HG03097 (cell line): ENCODE data around the gene PLEKHA7.

Experiments used
- ATAC-seq: cut with Tn5 transposase; IDR thresholded peaks from one replicate; pipeline ENCODE4 v1.9.1; 2021; ENCODE audit not compliant: unreplicated experiment, low FRiP score

PLEKHA7 gene

GRCh38 chr11:16793009-16793408 is 221.2 kb downstream of the PLEKHA7 start:
- ATAC-seq = no peak

GRCh38 chr11:16792426-16792825 is 221.8 kb downstream of the PLEKHA7 start:
- no peak for ATAC-seq

- no peak for ATAC-seq
Measured at GRCh38 chr11:16791191-16791961, 222.8 kb downstream of the PLEKHA7 start.

DNA sequence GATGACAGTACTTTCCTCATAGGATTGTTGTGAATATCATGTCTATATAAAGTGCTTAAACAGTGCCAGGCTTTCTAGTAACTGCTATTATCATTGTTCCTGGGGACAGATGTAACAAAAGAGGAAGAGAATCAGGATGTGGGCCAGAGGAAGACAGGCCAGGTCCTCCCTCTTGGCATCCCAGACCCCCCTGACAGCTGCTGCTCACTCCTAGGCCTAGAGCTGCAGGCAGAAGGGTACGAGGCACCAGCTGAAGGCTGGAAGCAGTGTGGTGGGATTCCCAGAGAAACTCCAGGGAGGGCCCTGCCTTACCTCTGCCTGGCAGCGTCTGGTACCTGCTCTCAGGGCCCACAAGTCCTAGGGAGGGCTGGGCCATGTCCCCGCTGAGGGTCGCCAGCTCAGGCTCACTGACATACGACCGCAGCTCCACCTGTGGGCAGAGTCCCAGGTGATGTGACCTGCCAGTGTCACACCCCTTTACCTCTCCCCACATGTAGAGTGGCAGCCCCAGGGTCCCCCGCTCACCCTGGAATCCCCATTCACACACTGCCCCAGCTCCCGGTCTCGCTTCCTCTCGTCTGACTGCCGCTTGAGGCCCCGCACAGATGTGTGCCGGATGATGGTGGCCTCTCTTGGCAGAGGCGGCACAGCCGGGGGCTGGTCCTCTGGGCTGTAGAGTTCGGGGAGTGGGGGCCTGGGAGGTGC is 223.6 kb downstream of the PLEKHA7 start:
- no peak for ATAC-seq

DNA sequence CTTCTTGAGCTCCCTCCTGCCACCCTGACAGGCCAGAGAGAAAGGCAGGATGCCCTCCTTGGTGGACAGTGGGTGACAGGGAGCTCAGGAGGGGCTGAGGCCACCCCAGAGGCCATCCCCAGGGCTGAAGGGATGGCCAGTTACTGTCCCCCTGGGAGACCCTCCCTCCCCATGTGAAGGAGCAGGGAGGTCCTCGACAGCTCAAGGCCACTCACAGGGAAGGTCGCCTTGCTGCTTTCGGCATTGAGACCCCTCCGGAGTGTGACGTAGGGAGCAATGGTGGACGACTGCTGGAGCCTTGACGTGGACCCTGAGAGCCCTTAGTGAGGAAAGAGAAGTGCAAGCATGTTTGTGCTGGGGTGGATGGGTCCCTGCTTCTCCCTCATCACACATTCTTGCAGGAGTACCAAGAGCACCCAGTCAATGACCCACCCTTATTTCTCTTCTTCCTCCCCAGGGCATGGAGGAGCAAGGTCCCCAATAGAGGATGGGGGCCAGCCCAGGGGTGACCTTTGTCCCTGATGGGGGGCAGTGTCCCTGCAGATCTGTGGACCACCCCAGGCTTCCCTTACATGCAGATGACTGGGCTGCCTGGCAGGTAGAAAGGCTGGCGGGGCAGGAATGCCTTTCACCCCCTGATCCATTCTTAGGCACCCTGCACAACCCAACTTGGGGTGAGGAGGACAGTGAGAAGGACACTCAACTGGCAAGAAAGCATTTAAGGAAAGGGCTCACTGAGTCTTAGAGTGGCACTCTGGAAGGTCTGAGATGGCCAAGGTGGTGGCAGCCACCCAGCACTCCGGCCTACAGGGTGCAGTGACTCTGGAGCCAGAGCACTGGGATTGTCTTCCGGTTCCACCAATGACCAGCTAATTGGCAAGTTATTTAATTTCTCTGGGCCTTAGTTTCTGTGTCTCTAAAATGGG is 224.4 kb downstream of the PLEKHA7 start:
- ATAC-seq = no peak

- no peak for ATAC-seq
Measured at GRCh38 chr11:16789063-16789420, 225.2 kb downstream of the PLEKHA7 start.

DNA sequence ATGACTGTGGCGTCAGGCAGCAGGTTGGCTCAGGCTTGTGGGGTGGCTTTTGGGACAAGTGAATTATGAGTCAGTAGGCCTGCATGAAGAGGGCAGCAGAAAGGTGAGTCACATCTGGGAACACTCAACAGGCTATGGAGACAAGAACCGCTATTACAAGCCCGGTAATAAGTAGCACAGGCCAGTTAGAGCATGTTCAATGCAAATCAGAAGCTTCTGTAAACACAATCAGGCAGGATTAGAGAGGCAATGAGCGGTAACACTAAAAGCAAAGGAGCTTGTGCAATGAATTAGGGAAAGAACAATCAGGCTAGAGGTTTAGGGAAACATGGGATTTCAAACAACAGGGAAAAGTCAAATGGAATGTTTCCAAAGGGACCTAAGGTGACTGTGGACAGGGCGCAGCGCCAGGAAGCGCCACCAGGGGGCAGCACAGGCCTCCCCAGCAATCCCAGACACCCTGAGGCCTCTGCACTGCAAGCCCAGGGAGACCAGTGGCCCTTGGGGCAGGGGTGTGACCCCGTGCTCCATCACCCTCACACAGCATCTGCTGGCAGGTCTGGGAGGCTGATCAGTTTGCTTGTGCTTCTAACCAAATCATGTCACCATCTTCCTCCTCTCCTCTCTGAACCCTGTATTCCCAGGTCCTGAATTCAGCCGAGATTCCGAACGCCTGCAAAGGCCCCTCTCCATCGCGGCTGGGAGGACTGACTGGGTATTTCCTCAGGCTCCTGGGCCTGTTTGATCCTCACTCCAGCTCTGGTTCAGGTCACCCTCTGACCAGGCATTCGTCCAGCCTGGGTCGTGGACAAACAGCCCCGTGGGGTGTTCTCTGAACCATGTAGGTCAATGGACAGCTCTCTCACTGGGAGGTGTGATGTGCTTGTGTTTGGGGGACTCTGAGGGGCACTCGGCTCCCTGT is 225.8 kb downstream of the PLEKHA7 start:
- ATAC-seq = no peak

- ATAC-seq = no peak
Measured at GRCh38 chr11:16787035-16787742, 227.0 kb downstream of the PLEKHA7 start.

DNA sequence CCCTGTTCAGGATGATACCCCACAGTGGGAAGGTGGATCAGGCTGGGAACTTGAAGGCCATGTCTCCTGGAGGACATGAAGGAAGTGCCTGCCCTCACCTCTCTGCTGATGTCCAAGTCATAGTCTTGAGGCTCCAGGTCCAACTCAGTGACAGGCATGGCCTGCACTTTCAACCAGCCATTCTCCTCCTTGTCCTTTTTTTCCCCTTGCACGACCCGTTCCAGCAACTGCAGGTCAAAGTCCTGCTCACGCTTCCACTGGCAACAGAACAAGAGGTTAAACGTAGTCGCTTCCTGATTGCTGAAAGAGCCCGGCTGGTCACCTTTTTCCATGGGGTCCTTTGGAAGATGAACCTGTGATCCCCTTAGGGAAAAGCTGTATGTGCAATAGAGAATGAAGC is 228.1 kb downstream of the PLEKHA7 start:
- ATAC-seq = no peak

DNA sequence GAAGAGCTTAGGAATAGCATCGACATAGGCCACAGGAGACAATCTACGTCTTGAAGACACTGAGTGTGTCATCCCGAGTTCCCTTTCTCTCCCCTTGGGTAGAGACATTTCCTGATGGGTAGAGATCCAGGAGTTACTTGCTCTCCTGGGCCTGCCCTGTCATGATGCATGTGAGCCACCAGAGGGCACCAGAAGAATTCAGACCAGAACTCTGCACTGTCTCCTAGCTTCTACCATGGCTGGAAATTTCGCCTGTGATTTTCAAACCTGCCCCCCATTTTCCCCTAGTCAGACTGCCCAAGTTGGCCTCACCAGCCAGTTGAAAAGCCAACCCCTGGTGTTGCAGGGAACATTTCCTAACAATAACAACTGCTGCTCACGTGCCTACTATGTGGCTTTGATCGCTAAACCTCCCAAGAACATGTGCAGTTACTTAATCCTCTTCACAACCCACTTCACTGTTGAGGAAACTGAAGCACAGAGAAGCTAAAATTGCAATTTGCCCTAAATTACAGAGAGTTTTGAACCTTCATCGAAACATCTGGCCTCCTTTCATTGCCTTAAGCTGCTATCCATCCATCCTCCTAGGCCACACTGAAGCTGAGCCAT is 228.6 kb downstream of the PLEKHA7 start:
- ATAC-seq = no peak

- no peak for ATAC-seq
Measured at GRCh38 chr11:16784666-16785065, 229.5 kb downstream of the PLEKHA7 start.

DNA sequence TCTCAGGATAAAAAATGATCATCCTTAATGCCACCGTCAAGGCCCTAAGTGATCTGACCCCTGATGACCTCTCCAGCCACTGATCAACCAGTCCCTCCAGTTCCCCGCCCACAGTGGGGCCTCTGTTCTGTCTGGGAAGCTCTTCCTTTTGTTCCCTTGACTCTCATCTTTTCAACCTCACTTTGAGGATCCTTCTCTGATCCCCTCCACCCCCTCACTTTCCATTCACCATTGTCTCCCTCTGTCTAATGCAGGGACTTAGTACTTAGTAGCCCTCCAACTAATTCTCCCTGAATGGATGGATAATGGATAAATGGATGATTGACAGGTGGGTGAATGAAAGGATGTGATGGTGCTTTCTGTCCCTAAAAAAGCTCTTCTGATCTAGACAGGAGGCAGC is 230.1 kb downstream of the PLEKHA7 start:
- ATAC-seq = no peak

GRCh38 chr11:16783321-16783801 is 230.9 kb downstream of the PLEKHA7 start:
- no peak for ATAC-seq

DNA sequence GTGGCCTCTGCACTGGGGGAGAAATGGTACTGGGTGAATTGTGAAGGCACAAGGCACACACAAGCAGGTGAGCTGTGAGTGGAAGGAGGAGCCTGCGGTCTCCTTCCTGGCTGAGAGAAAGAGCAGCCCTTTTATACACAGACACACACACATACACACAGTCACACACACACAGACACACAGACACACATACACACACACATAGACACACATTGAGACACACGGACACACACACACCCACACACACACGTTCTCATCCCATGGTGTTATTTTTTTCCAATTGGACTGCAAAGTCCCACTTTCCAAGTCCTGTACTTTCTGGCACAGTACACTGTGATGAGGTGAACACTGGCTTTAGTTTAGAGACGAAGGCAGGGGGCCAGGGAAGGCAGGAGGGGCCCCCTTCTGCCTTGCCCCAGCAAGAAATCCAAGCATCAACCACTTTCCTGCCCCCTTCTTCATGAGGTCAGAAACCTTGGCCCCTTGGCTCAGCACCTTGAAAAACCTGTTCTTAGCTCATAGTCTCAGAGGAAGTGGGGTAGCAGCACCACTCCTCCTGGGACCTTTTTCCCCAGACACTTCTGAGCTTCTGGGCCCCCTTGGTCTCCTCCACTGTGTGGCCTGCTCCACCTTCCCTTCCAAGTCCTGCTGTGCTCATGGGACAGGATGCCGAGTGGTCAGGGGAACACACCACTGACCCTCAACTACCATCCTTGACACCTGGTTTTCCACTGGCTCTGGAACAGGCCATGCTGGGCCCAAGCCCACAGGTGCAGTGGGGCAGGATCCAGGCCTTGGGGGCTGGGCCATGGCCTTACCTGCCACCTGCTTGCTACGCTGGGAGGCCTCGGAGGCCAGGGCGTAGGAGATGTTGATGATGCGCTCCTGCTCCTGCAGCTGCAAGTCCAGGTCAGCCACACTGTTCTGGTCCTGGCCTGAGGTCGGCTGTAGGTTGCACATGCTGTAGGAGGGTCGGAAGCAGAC is 232.0 kb downstream of the PLEKHA7 start:
- no peak for ATAC-seq

GRCh38 chr11:16780698-16781550 is 233.3 kb downstream of the PLEKHA7 start:
- ATAC-seq = no peak

GRCh38 chr11:16780146-16780545 is 234.1 kb downstream of the PLEKHA7 start:
- ATAC-seq = no peak

DNA sequence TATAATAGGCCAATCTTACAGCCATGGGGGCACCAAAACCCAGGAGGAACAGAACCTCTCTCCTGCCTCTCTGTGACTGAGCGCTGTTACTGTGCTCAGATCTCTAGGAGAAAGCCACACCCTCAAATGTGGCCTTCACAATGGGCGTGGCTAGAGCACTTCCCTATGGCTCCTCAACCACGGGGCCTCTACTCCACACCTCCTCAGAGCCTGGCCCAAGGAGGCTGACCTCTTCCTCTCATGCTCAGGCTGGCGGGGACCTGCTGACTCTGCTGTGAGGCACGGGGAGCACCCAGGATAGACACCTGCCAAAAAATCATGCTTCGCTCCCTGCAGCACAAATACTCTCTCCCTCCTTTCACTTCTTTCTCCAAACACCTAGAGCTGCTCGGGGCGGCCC is 234.8 kb downstream of the PLEKHA7 start:
- ATAC-seq = no peak
